Effector CD4-positive, alpha-beta T cell (primary cell): ENCODE data around the gene ZNF157.
"Not testable (repeated sequence)": the region's sequence is repeated elsewhere in the genome, so short reads cannot be mapped to it uniquely, and the experiment has no call there.

Experiments used
- DNase-seq: peaks from one replicate; pipeline ENCODE4 v3.0.0-alpha.2; 2020
- total RNA-seq: gene quantifications from one replicate; lab custom pipeline; 2026; lab: John Stamatoyannopoulos, UW

ZNF157 gene
- 2.1 reads per million, percentile 4 among the genes with 10 or more reads in this experiment for total RNA-seq

DNA sequence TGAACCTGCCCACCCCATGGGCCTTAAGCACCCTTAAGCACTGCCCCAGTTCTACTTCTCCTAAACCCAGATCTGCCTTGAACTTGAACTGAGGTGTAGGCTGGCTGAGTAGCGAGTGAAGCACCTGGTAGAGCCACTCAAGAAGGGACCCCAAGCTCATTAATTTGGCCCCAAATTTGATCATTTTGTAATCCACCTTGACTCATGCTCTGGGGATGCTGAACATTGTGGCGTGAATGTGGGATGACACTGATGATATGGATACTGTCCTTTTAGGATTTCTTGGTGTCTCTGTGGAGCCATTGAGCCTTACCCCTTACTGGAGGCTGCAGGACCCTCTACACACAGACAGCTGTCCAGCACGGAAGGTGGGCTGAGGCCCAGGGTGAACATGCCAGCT lies at the start of gene ZNF157:
Gene ZNF157, plus strand, starts transcription at position 301 of the 400 bp plus-strand sequence. Its CDS starts 91 bp downstream, at position 392.
- no peak for DNase-seq

DNA sequence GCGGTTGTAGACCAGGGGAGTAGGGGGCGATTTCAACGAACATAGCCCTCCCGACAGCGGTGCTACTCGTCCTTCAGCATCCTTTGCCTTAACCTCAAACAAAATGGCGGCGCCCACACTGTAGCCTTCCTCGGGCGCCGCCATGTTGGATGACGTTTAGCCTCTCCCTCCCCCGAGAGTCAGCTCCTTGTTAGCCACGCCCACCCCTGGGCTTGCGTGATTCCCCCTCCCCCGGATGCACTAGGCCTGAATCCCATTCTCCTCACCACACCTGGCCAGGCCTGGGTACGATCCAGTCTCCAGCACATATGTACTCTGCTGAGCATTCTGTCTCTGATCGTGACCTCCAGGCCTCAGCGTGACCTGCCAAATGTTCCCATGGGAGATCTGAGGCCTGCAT lies 49.0 kb upstream of the ZNF157 start:
- no peak for DNase-seq

DNA sequence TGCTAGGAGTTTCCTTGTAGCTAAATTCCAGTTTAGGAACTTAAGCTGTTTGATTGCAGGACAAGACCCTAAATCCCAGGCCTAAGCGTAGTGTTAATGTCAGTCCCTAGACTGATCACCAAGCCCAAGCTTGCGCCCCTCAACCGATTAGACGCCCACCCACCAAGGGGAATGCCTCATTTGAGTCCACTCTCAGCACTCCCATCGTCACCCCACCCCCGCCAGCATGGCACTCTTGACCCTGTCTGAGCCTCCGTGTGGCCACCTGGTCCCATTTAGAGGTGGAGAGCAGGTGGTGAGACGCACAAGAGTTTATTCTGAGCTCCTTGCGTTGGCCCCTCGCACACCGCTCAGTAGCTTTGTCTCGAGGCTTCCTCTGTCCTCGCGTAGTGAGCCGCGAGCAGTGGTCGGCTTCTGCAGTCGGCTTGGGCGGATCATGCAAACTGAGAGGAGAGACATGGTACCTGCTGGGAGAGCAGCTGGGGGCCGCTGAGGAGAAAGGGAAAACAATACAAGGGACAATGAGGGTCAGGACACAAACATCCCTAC lies 48.5 kb upstream of the ZNF157 start:
- DNase-seq: no peak

GRCh38 chrX:47327902-47328301 lies 42.5 kb upstream of the ZNF157 start:
- no peak for DNase-seq

DNA sequence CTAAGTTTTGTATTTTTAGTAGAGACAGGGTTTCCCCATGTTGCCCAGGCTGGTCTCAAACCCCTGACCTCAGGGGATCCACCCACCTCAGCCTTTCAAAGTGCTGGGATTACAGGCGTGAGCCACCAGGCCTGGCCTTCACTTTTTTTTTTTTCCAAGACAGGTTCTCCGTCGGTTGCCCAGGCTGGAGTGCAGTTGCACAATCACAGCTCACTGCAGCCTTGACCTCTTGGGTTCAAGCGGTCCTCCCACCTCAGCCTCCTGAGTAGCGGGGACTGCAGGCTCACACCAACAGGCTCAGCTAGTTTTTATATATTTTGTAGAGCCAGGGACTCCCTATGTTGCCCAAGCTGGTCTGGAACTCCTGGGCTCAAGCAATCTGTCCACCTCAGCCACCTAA lies 37.6 kb upstream of the ZNF157 start:
- DNase-seq: not testable (repeated sequence)

GRCh38 chrX:47351706-47352105 lies 18.7 kb upstream of the ZNF157 start:
- DNase-seq: no peak

- DNase-seq: no peak
Observed at GRCh38 chrX:47358387-47359065, 11.9 kb upstream of the ZNF157 start.

- DNase-seq: no peak
Observed at GRCh38 chrX:47360423-47361179, 9.8 kb upstream of the ZNF157 start.

- DNase-seq: no peak
Observed at GRCh38 chrX:47361538-47362511, 8.6 kb upstream of the ZNF157 start.

- peak; percentile 52 for DNase-seq
Observed at GRCh38 chrX:47366041-47366722, 4.2 kb upstream of the ZNF157 start.

DNA sequence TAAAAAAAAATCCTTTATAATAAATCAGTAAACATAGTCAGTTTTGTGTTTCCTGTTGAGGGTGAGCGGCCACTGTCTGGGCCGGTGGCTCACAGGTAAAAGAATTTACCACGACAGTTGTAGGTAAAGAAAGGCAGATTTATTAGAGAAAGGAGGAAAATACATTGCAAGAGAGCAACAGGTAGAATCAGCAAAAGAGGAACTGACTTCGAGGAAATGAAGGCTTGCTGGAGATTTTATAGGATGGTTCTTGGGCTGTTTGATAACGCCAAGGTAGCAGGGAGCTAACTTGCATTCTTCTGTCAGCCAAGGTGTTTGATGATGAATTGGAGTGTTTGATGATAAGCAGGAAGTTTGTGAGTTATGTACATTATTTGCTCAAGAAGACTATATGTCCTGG lies 2.8 kb downstream of the ZNF157 start:
- DNase-seq: no peak

DNA sequence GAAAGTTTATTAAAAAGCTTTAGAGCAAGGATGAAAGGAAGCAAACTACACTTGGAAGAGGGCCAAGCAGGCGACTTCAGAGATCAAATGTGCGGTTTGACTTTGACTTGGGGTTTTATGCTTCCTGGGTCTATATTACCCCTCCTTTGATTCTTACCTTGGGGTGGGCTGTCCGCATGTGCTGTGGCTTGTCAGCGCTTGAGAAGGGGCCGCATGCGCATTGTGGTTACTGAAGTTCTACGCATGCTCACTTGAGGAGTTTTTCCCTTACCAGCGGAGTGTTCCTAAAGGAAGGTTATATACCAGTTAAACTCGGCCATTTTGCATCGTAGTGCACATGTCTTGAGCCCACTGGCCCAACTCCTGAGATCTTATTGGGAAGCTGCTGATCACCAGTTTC lies 9.9 kb downstream of the ZNF157 start:
- peak; percentile 62 for DNase-seq

- not testable (repeated sequence) for DNase-seq
Observed at GRCh38 chrX:47380837-47381236, 10.5 kb downstream of the ZNF157 start.

DNA sequence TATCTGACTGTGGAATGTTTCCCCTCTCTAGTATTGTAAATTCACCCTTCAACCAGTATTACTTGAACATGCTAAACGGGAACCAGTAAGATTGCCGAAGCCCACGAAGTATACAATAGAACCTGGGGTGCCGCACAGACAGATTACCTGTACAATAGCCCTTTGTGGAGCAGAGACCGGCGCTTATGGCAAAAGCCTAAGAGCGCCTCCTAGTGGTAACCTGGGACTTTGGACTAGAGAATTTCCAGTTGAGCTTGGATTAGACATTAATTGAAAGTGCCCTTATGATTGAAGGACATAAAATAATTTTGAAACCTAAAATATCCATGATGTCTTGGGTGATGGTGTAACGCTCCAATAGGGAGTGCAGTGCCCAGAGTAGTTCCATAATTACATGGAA lies 14.1 kb downstream of the ZNF157 start:
- peak; percentile 73 for DNase-seq

DNA sequence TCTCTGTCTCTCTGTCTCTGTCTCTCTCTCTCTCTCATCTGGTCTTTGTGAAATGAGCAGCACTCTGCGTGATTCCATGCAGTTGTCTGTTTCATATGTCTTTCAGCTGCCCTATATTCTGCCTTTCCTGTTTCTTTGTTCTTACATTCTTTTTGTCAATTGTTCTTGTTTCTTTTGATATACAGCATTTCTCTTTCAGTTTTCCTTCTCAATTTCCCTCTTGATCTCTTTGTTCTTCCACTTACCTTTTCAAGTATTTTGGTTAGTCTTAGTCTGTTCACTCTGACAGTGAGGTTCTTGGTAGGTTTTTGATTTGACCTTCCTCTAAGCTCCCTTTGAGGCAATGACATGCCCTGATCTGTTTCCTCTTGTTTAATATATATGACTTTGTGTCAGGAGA lies 20.4 kb downstream of the ZNF157 start:
- no peak for DNase-seq

DNA sequence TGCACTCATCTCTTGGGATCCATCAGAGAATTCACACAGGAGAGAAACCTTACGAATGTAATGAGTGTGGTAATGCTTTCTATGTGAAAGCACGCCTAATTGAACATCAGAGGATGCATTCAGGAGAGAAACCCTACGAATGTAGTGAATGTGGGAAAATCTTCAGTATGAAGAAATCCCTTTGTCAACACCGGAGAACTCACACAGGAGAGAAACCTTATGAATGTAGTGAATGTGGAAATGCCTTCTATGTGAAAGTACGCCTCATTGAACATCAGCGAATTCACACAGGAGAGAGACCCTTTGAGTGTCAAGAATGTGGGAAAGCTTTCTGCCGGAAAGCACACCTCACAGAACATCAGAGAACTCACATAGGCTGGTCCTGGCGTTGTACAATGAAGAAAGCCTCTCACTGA lies 42.8 kb downstream of the ZNF157 start:
- DNase-seq: no peak

DNA sequence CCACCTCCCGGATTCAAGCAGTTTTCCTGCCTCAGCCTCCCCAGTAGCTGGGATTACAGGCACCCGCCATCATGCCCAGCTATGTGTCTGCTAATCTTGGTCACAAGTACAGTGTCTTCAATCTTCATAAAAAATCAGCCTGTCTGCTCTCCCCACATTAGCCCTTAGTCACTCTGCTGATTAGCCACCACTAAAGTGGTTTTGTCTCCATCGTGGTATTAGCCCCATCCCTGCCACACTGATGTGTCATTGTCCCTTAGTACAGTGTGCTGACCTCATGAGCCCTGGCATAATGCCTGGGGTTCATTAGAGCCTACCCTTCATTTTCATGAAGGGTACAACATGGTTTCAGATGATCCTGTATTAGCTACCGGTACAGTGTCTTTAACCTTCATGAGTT lies 49.9 kb downstream of the ZNF157 start:
- DNase-seq: no peak

GRCh38 chrX:47420962-47421361 lies 50.6 kb downstream of the ZNF157 start:
- DNase-seq: no peak

DNA sequence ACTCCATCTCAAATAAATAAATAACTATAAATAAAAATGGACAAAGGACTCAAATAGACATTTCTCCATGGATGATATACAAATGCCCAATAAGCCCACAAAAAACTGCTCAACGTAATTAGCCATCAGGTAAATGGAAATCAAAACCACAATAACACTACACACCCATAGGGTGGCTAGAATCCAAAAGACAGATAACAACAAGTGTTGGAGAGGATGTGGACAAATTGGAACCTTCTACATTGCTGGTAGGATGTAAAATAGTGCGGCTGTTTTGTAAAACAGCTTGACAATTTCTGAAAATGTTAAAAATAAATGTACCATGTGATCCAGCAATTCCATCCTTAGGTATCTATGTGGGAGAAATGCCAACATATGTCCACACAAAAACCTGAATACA lies 52.1 kb downstream of the ZNF157 start:
- no peak for DNase-seq

GRCh38 chrX:47430925-47431324 lies 60.5 kb downstream of the ZNF157 start:
- no peak for DNase-seq

GRCh38 chrX:47446431-47446830 lies 76.1 kb downstream of the ZNF157 start:
- no peak for DNase-seq

- no peak for DNase-seq
Observed at GRCh38 chrX:47446971-47447370, 76.6 kb downstream of the ZNF157 start.
